NCI-H510A (cell line): ENCODE data around the gene GMIP.
"Not testable (repeated sequence)": the region's sequence is repeated elsewhere in the genome, so short reads cannot be mapped to it uniquely, and the experiment has no call there.

Source experiments
- DNase-seq: peaks from one replicate; lab custom pipeline; 2025; lab: John Stamatoyannopoulos, UW

The GMIP gene

GRCh38 chr19:19634516-19635312, 8.7 kb downstream of the GMIP start:
- no peak for DNase-seq

GRCh38 chr19:19633711-19634515, 9.5 kb downstream of the GMIP start:
- no peak for DNase-seq

- DNase-seq = no peak
These were observed 10.8 kb downstream of the GMIP start for GRCh38 chr19:19632661-19633060.

- no peak for DNase-seq
These were observed 12.1 kb downstream of the GMIP start for GRCh38 chr19:19631346-19631745.

- DNase-seq = no peak
These were observed 13.0 kb downstream of the GMIP start for GRCh38 chr19:19630426-19630825.

- DNase-seq = no peak
These were observed 13.4 kb downstream of the GMIP start for GRCh38 chr19:19630062-19630414.

- peak; percentile 68 for DNase-seq
These were observed 14.8 kb downstream of the GMIP start for GRCh38 chr19:19628501-19629134.

- peak; percentile 90 for DNase-seq
These were observed 15.6 kb downstream of the GMIP start, which contains the start of gene LPAR2 for GRCh38 chr19:19627621-19628500. LPAR2 (minus strand) TSS chr19:19628220; CDS start chr19:19627275, 945 bp downstream.

- no peak for DNase-seq
These were observed 16.7 kb downstream of the GMIP start for GRCh38 chr19:19626516-19627472.

GRCh38 chr19:19624032-19624570, 19.4 kb downstream of the GMIP start:
- DNase-seq = no peak

GRCh38 chr19:19623383-19623782, 20.1 kb downstream of the GMIP start:
- DNase-seq = no peak

GRCh38 chr19:19619849-19620210, 23.6 kb downstream of the GMIP start:
- no peak for DNase-seq

GRCh38 chr19:19619181-19619848, 24.1 kb downstream of the GMIP start:
- no peak for DNase-seq

GRCh38 chr19:19618219-19619051, 25.0 kb downstream of the GMIP start, which contains the start of gene PBX4:
PBX4 (minus strand) TSS chr19:19618687; CDS start chr19:19618629, 58 bp downstream.
- peak; percentile 91 for DNase-seq

GRCh38 chr19:19615086-19615485, 28.4 kb downstream of the GMIP start:
- DNase-seq = no peak

- DNase-seq = no peak
These were observed 30.0 kb downstream of the GMIP start for GRCh38 chr19:19613506-19613905.

- no peak for DNase-seq
These were observed 32.9 kb downstream of the GMIP start for GRCh38 chr19:19610376-19611202.

- not testable (repeated sequence) for DNase-seq
These were observed 36.8 kb downstream of the GMIP start for GRCh38 chr19:19606686-19607085.
